ENCODE results near the gene WARS2. TPM values are rescaled to one million over a fixed set of nuclear protein-coding genes. Genes with fewer than 3 reads are reported as not detected.

Gene WARS2
- polyA plus RNA-seq, 1 experiment: 17.7 TPM

GRCh38 chr1:119006406-119007279 is 133.8 kb downstream of the WARS2 start:
- DNase-seq (ENCODE audit: low read depth): no peak
- TF ChIP-seq CTCF (IDR thresholded peaks at IDR 0.05; ENCODE audit: insufficient read depth, low read depth, low read length): no peak
- ChIA-PET CTCF (interaction anchor here (1.0 kb wide), 1 partner anchor 26 kb away, joined by 3 read pairs; no protein-coding TSS in a partner anchor), POLR2A (no interaction called here)
- Histone ChIP-seq H3K36me3 (ENCODE audit: control insufficient read depth, insufficient read depth, low read length) (no peaks in the 10 kb centered on the region), H3K4me3 (ENCODE audit: low read depth, low read length) (no peak overlapping the region), H3K27me3 (ENCODE audit: control insufficient read depth, insufficient read depth, low read length) (peaks cover 3% of the 10 kb centered on the region; the same call in 1 of the 2 replicates)

GRCh38 chr1:119005724-119006405 is 134.6 kb downstream of the WARS2 start:
- CTCF ChIA-PET: interaction anchor here (1.0 kb wide), 1 partner anchor 27 kb away, joined by 3 read pairs; no protein-coding TSS in a partner anchor

GRCh38 chr1:119004781-119005180 is 135.7 kb downstream of the WARS2 start:
- Histone ChIP-seq H3K36me3 (ENCODE audit: control insufficient read depth, insufficient read depth, low read length) (no peaks in the 10 kb centered on the region), H3K27me3 (ENCODE audit: control insufficient read depth, insufficient read depth, low read length) (peaks cover 6% of the 10 kb centered on the region), H3K4me3 (ENCODE audit: low read depth, low read length) (no peak overlapping the region)
- no peak for DNase-seq (ENCODE audit: low read depth)
- POLR2A ChIA-PET: no interaction called here
- CTCF ChIA-PET: no interaction called here
- TF ChIP-seq CTCF (IDR thresholded peaks at IDR 0.05; ENCODE audit: insufficient read depth, low read depth, low read length): no peak

More at GRCh38 chr1:119005724-119006405, 134.6 kb downstream of the WARS2 start:
- H3K4me3 ChIP-seq (ENCODE audit: low read depth, low read length): no peak overlapping the region
- H3K27me3 ChIP-seq (ENCODE audit: control insufficient read depth, insufficient read depth, low read length): peaks cover 3% of the 10 kb centered on the region
- H3K36me3 ChIP-seq (ENCODE audit: control insufficient read depth, insufficient read depth, low read length): no peaks in the 10 kb centered on the region
- POLR2A ChIA-PET: no interaction called here
- no peak for DNase-seq (ENCODE audit: low read depth)
- TF ChIP-seq CTCF (IDR thresholded peaks at IDR 0.05; ENCODE audit: insufficient read depth, low read depth, low read length): no peak

- H3K27me3 ChIP-seq (ENCODE audit: control insufficient read depth, insufficient read depth, low read length): peaks cover 6% of the 10 kb centered on the region
- no peak for TF ChIP-seq CTCF (IDR thresholded peaks at IDR 0.05; ENCODE audit: insufficient read depth, low read depth, low read length)
Observed at GRCh38 chr1:119004129-119004527, 136.3 kb downstream of the WARS2 start.

DNA sequence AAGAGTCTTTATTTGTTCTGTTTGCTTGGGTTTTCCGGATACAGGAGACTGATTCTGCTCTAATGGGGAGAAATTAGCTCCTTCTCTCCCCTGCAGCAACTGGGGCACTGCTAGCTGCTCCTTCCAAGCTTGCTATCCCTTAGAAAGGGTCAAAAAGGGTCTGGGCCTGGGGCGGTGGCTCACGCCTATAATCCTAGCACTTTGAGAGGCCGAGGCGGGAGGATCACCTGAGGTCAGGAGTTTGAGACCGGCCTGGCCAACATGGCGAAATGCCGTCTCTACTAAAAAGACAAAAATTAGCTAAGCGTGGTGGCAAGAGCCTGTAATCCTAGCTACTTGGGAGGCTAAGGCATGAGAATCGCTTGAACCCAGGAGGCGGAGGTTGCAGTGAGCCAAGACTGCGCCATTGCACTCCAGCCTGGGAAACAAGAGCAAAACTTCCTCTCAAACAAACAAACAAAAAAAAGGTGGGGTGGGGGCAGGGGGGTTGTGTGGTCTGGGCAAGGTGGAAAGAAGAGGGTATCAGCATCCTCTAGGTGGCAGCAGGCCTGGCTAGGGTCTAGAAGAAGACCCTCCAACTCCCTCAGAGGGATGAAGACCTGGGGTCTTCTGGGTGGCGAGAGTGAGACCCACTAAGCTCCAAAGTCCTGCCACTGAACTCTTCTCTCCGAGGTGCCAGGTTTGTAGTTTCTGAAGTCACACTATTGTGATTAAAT is 136.9 kb downstream of the WARS2 start:
- no peak for TF ChIP-seq CTCF (IDR thresholded peaks at IDR 0.05; ENCODE audit: insufficient read depth, low read depth, low read length)
- Histone ChIP-seq H3K36me3 (ENCODE audit: control insufficient read depth, insufficient read depth, low read length) (no peaks in the 10 kb centered on the region), H3K4me3 (ENCODE audit: low read depth, low read length) (no peak overlapping the region), H3K27me3 (ENCODE audit: control insufficient read depth, insufficient read depth, low read length) (peaks cover 6% of the 10 kb centered on the region)
- ChIA-PET POLR2A (no interaction called here), CTCF (no interaction called here)
- DNase-seq (ENCODE audit: low read depth): no peak

More at GRCh38 chr1:119004129-119004527, 136.3 kb downstream of the WARS2 start:
- DNase-seq (ENCODE audit: low read depth): no peak
- no peak overlapping the region for H3K4me3 ChIP-seq (ENCODE audit: low read depth, low read length)
- POLR2A ChIA-PET: no interaction called here
- CTCF ChIA-PET: no interaction called here
- no peaks in the 10 kb centered on the region for H3K36me3 ChIP-seq (ENCODE audit: control insufficient read depth, insufficient read depth, low read length)
